NCI-H1436 (cell line): ENCODE data around the gene GPATCH3.
"Not testable (repeated sequence)": the region's sequence is repeated elsewhere in the genome, so short reads cannot be mapped to it uniquely, and the experiment has no call there.

Experiments
- DNase-seq: peaks from one replicate; lab custom pipeline; 2025; lab: John Stamatoyannopoulos, UW

Gene GPATCH3

DNA sequence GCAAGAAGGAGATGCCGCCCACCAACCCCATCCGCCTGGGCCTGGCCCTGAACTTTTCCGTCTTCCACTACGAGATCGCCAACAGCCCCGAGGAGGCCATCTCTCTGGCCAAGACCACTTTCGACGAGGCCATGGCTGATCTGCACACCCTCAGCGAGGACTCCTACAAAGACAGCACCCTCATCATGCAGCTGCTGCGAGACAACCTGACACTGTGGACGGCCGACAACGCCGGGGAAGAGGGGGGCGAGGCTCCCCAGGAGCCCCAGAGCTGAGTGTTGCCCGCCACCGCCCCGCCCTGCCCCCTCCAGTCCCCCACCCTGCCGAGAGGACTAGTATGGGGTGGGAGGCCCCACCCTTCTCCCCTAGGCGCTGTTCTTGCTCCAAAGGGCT lies 36.6 kb downstream of the GPATCH3 start:
- DNase-seq, result no peak

DNA sequence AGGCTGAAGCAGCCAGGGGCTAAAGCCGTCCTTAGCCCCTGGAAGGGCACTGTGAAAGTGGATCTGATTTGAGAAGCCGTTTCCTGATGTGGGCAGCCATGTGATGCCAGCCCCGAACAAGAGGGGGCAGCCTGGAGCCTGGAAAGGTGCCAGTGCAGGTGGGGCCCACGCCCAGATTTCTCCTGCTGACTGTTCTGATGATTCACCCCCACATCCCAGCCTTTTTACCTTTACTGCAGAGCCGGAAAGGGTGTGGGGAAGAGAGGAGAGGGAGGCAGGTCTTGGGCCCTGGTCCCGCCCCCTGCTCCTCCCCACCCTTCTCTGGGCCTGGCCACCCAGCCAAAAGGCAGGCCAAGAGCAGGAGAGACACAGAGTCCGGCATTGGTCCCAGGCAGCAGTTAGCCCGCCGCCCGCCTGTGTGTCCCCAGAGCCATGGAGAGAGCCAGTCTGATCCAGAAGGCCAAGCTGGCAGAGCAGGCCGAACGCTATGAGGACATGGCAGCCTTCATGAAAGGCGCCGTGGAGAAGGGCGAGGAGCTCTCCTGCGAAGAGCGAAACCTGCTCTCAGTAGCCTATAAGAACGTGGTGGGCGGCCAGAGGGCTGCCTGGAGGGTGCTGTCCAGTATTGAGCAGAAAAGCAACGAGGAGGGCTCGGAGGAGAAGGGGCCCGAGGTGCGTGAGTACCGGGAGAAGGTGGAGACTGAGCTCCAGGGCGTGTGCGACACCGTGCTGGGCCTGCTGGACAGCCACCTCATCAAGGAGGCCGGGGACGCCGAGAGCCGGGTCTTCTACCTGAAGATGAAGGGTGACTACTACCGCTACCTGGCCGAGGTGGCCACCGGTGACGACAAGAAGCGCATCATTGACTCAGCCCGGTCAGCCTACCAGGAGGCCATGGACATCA lies 37.2 kb downstream of the GPATCH3 start, which contains the start of gene SFN:
SFN (plus strand) TSS at position 369 of the 904 bp plus-strand sequence; CDS start at position 433, 64 bp downstream.
- DNase-seq, result peak; percentile 93

GRCh38 chr1:26861889-26862378 lies 38.3 kb downstream of the GPATCH3 start:
- peak; percentile 48 for DNase-seq

DNA sequence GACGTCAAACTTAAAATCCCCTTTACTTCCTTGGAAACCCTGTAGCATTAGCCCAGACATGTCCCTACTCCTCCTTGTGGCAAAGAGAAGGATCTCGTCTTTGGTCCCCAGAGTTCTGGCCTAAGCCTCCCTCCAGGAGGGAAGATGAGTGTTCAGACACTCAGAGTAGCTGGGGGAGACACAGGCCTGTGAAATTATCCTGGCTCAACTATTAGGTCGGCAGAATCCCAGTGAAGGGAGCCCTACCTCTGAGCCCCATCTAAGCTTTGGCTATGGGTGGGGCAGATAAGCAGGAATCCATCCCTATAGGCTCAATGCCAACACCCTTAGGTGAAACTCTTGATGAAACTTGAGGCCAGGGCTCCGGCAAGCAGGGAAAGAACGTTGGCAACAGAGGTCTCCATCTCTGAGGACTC lies 39.0 kb downstream of the GPATCH3 start:
- no peak for DNase-seq

- no peak for DNase-seq
These were observed 41.2 kb downstream of the GPATCH3 start for GRCh38 chr1:26858891-26859640.

GRCh38 chr1:26858160-26858559 lies 42.1 kb downstream of the GPATCH3 start:
- DNase-seq, result no peak

DNA sequence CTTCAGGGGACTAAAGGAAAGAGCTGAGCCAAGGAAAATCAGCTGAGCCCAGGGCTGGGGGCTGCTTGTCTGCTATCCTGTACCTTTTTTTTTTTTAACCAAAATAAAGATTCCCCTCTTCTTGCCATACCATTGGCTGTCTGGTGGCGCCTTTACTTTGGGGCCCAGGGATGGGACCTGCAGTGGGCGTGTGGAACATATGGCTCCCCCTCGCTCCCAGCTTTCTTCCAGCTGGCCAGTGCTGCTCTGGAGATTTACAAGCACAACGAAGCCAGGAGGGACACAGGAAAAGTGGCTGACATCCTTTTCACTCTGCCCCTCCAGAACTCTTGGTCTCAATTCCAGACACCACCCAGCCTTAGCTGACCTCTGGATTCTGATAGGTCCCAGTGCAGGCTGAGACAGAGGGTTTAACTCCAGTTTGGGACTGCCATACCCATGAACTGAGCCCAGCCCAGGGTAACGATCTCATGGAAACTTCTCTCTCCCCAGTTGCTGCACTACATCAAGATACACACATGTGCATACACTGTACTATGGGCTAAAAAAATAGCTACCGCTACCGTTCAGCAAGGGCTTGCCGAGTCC lies 42.7 kb downstream of the GPATCH3 start:
- DNase-seq, result no peak

- no peak for DNase-seq
These were observed 43.4 kb downstream of the GPATCH3 start for GRCh38 chr1:26856604-26857469.

GRCh38 chr1:26856181-26856580 lies 44.1 kb downstream of the GPATCH3 start:
- no peak for DNase-seq

GRCh38 chr1:26855636-26856035 lies 44.6 kb downstream of the GPATCH3 start:
- DNase-seq, result no peak

- DNase-seq, result peak; percentile 65
These were observed 45.4 kb downstream of the GPATCH3 start for GRCh38 chr1:26854906-26855305.

GRCh38 chr1:26853600-26853999 lies 46.7 kb downstream of the GPATCH3 start:
- no peak for DNase-seq

- DNase-seq, result peak; percentile 61
These were observed 47.1 kb downstream of the GPATCH3 start for GRCh38 chr1:26853156-26853555.

DNA sequence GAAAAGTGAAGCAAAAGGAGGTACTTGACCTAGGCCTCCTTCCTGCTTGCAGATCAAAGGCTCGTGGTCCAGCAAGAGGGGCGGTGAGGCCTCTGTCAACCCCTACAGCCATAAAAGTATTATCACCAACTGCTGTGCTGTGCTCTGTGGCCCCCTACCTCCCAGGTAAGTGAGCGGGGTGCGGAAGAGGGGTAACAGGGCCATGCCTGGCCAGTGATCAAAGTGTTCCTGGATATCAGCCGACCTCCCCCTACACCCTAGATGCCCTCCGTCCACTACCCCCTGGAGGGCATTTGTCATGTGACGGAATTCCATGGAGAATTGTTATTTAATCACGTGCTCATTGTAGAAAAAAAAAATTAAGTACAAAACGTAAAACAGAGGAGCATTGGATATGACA lies 47.6 kb downstream of the GPATCH3 start:
- DNase-seq, result no peak

DNA sequence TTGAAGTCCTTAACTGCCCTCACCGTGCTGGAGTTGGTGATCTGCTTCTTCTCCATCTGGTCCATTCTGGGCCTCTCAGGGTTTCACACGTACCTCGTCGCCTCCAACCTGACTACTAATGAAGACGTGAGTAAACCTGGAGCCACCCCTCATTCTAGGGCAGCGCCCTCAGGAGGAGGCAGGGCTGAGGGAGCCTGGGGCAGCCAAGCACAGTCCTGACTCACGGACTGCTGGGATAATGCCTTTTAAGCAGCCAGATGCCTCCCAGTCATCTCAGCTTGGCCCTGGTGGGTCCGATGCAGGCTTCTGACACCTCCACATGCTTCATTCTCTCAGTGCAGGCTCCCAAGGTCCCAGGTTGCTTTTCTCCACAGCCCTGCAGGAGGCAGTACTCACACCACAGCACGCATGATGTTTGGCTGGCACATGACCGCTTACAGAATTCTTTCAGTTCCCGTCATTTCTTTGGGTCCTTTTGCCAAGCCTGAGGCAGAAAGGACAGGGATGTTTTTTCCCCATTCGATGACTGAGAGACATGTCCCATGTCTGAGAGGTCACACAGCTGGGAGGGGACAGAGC lies 49.1 kb downstream of the GPATCH3 start:
- DNase-seq, result no peak

GRCh38 chr1:26848941-26849774 lies 51.1 kb downstream of the GPATCH3 start:
- no peak for DNase-seq

DNA sequence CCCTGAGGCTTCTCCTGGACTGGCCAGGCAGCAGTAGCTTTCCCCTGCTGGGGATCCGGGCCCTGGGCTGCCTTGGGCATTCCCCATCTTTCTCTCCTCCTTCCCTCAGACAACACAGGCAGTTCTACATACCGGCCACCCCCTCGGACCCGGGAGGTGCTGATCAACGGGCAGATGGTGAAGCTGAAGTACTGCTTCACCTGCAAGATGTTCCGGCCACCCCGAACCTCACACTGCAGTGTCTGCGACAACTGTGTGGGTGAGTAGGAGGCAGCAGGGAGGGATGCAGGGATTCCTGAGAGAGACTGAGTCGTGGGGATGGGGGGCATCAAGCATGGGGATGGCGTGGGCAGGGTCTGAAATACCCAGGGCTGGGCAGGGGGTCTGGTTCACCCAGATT lies 51.8 kb downstream of the GPATCH3 start:
- no peak for DNase-seq

GRCh38 chr1:26847826-26848225 lies 52.4 kb downstream of the GPATCH3 start:
- DNase-seq, result not testable (repeated sequence)

DNA sequence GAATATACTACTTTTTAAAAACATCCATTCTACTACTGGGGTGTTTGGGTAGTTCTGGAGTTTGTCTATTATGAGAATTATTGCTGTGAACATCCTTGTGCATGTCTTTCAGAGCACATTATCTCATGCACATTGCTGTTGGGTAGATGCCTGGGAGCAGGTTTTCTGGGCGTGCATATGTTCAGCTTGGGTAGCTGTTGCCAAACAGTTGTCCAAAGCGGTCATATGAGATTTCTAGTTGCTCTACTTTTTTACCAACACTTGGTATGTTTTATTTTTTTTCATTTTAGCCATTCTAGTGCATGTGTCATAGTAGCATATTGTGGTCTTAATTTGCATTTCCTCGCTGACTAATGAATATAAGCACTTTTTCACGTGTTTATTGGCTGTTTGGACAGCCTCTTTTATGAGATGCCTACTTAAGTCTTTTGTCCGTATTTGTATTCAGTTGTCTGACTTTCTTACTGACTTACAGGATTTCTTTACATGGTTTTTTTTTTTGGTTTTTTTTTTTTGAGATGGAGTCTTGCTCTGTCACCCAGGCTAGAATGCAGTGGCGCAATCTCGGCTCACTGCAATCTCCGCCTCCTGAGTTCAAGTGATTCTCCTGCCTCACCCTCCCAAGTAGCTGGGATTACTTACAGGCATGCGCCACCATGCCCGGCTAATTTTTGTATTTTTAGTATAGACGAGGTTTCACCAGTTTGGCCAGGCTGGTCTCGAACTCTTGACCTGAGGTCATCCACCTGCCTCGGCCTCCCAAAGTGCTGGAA lies 55.7 kb downstream of the GPATCH3 start:
- no peak for DNase-seq
